ENCODE measurements around the gene ISG20L2. TPM values are rescaled to one million over a fixed set of nuclear protein-coding genes. Genes with fewer than 3 reads are reported as not detected.

Gene ISG20L2
- total and polyA plus RNA-seq, 2 donors (not counting 3 experiments of a cell fraction or from before 2014, with no cell fraction given): 33.2 to 35.3 TPM

GRCh38 chr1:156741481-156741983 lies 13.0 kb upstream of the ISG20L2 start:
- TF ChIP-seq EZH2 (IDR thresholded peaks at IDR 0.05; ENCODE audit: borderline replicate concordance, low read depth, low read length, severe bottlenecking): no peak
- TF ChIP-seq FOS (IDR thresholded peaks at IDR 0.05; ENCODE audit: borderline replicate concordance, insufficient read depth, low read length): no peak
- no peak for TF ChIP-seq JUN (IDR thresholded peaks at IDR 0.05; ENCODE audit: borderline replicate concordance, insufficient read depth, insufficient read length, low read depth)
- no peak for TF ChIP-seq GATA2 (IDR thresholded peaks at IDR 0.05; ENCODE audit: insufficient read depth, insufficient read length, low read depth, low read length)
- no peak for TF ChIP-seq POLR2A (IDR thresholded peaks at IDR 0.05; ENCODE audit: low read depth, low read length)
- no peak for TF ChIP-seq MYC (IDR thresholded peaks at IDR 0.05; ENCODE audit: low read depth, low read length)
- TF ChIP-seq CTCF (IDR thresholded peaks at IDR 0.05; ENCODE audit: extremely low read depth in 1 of 2, insufficient read depth in 1 of 2, low read depth in 1 of 2, low read length in 2 of 2): no peak
- no peak for TF ChIP-seq POLR2AphosphoS5 (IDR thresholded peaks at IDR 0.05; ENCODE audit: insufficient read depth, low read depth, low read length)
- H4K20me1 ChIP-seq (replicated peaks; ENCODE audit: control insufficient read depth, extremely low read depth, insufficient read depth, low read length): no peaks in the 10 kb centered on the region
- H3K27ac ChIP-seq (ENCODE audit: insufficient read depth, low read depth, low read length): peak overlapping the region; percentile 22
- TSS peak; percentile 52 for BruUV-seq (replicated peaks)
- ChIA-PET CTCF (interaction anchor here (0.8 to 2.6 kb wide), 10 partner anchors 8 to 186 kb away, joined by 3 to 52 read pairs (median 7); partner anchors contain the start of genes HDGF, ISG20L2, METTL25B and NTRK1), POLR2A (interaction anchor here (1.1 to 1.4 kb wide), 3 partner anchors 10 to 26 kb away, joined by 6 to 15 read pairs (median 14); partner anchors contain the start of genes HDGF, ISG20L2, METTL25B and PRCC)
- H2AFZ ChIP-seq (ENCODE audit: low read depth, low read length): peak overlapping the region; percentile 14
- no peak for DNase-seq (ENCODE audit: low read depth, low spot score)
- no peaks in the 10 kb centered on the region for H3K9me1 ChIP-seq (replicated peaks; ENCODE audit: control insufficient read depth, extremely low read depth, insufficient read depth, low read length)
- H3K4me2 ChIP-seq (ENCODE audit: insufficient read depth, low read length): peak overlapping the region; percentile 26
- no peaks in the 10 kb centered on the region for H3K27me3 ChIP-seq (ENCODE audit: control insufficient read depth in 2 of 2, insufficient read depth in 2 of 2, low read length in 2 of 2)
- no peaks in the 10 kb centered on the region for H3K9me3 ChIP-seq (replicated peaks; ENCODE audit: control insufficient read depth, insufficient read depth, low read length)
- peaks cover 11 to 23% of the 10 kb centered on the region in 2 experiments for H3K36me3 ChIP-seq (ENCODE audit: control insufficient read depth in 2 of 2, extremely low read depth in 1 of 2, insufficient read depth in 2 of 2, low read length in 2 of 2)
- H3K79me2 ChIP-seq (ENCODE audit: control insufficient read depth, insufficient read depth, low read length): peaks cover 34% of the 10 kb centered on the region
- dilution Hi-C loops (cut with MboI; ENCODE audit: extremely low pct_ligation_motif_present, low sequenced_read_pairs) (no loop called here), intact Hi-C loops (cut with micrococcal nuclease) (loop anchor here (1.0 to 5.0 kb wide), 4 partner anchors 10 to 151 kb away; partner anchors contain the start of genes HDGF, ISG20L2, METTL25B and PEAR1)
- H3K4me1 ChIP-seq (ENCODE audit: control insufficient read depth, extremely low read depth, insufficient read depth, low read length): peaks cover 19% of the 10 kb centered on the region
- FAIRE-seq: no peak
- no peak overlapping the region for H3K9ac ChIP-seq (replicated peaks; ENCODE audit: extremely low read depth, insufficient read depth, low read length)
- H3K4me3 ChIP-seq (replicated peaks in 1 of 3; ENCODE audit: insufficient read depth in 1 of 3, low read depth in 1 of 3, low read length in 3 of 3): no peak overlapping the region

All from endothelial cell of umbilical vein (primary cell).